GM21786 (cell line): ENCODE measurements around the gene PES1.
A peak's percentile ranks its signal among the peaks of the same experiment; 100 is the strongest.
"Not testable (repeated sequence)": the region's sequence is repeated elsewhere in the genome, so short reads cannot be mapped to it uniquely, and the experiment has no call there.

Experiments used
- ATAC-seq: cut with Tn5 transposase; IDR thresholded peaks from one replicate; pipeline ENCODE4 v1.9.1; 2021; ENCODE audit not compliant: unreplicated experiment

Gene PES1

DNA sequence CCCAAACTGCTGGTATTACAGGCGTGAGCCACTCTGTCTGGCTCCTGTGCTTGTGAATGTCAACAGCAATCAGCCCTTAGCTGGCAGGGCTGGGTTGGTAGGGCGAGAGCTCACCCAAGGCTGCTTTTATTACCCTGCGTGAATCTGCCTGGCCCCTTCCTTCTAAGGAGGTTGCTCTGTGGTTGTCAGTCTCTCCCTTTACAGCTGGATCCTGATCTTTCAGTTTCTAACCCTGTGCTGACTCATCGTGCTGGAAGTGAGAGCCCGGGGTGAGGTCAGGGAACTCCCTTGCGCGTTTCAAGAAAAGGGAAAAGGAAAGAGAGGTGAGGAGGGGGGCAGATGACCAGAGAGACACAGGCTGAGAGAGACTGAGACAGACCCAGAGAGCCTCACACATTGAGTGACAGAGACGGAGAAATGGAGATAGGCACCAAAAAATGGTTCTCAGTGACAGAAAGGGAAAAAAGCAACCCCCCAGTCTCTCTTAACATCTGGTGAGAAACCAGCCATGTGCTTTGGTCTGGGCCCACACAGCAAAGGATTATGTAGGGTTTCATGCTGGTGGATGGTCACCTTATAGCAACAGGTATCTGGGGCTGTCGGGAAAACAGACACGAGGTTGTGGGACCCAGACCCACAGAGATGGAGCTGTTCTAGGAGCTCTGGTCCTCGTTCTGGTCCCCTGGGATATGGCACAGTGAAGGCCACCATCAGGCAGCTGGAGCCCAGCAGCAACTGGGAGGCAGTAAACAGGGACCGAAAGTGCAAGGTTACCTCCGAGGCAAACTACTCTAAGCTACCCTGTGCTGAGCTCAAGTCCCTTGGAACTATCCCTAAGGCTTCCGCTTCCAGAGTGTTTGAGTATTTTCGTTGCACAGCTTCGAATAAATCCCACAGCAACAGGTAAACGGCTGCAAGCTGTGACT, 17.8 kb upstream of the PES1 start:
- ATAC-seq = no peak

DNA sequence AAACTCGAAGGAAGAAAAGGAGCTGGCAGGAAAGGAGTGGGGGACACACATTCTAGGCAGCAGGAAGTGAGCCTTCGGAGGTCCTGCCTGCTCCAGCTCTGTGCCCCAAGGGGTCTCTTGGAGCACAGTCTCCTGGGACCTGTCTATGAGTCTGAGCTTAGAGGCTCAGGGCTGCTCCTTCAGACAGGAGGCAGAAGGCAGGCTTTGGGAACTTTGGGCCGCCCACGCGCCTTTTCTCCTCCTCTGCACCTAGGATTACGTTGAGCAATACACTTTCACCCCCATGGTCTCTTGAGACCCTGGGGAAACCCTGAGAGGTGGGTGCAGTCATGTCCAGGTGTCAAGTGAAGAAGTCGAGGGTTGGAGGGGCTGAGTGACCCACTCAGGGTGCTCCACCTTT, 16.2 kb upstream of the PES1 start:
- ATAC-seq = no peak

DNA sequence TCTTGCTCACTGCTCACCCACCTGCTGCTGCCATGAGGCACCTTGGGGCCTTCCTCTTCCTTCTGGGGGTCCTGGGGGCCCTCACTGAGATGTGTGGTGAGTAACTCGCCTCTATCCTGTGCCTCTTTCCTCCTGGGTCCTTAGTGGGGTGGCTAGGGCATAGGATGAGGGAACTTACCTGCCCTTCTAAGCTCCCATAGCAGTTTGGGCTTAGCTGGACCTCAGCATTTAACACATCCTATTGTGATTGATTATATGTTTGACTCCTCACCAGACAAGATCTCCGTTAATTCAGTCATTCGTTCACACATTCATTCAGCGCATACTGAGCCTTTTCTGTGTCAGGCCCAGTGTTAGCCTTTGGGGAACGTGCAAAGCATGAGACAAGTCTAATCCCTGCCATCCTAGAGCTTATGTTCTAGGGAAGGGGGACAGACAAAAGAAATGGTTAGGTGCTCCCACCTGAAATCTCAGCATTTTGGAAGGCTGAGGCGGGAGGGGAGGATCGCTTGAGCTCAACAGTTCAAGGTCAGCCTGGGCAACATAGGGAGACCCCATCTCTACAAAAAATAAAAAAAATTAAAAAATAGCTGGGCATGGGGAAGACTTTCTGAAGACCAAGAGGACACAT, 15.7 kb upstream of the PES1 start:
- ATAC-seq = no peak

DNA sequence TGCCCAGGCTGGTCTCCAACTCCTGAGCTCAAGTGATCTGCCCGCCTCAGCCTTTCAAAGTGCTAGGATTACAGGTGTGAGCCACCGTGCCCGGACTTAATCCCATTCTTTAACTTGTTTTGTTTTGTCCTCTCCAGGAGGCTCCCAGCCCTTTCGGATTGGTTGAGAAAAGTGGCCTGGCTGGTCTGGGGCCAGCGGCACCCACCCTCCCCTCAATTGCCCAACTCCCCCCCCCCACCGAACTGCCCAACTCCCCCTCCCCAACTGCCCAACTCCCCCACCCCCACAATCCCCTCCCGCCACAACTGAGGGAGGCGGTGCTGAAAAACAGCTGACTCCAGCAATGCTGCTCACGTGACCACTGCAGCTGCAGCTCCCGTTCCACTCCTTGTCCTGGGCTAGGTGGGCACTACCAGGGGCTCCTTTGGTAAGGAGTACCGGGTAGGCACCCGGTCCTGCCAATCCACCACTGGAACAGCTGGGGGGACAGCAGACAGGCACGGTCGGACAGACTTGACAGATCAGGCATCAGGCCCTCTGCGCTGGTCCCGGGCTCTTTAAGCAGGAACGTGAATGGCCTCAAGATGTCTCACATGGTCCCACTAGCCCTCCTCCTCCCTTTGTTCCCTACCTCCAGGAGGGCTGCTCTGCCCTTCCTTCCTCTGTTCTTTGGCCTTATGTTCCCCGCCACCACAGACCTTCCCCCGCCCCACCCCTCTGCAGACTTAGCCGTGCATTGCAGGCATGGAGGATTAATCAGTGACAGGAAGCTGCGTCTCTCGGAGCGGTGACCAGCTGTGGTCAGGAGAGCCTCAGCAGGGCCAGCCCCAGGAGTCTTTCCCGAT, 15.0 kb upstream of the PES1 start, which contains the start of gene TCN2:
TCN2 (plus strand) TSS at position 720 of the 845 bp plus-strand sequence. CDS start 158 bp downstream, outside the sequence.
- peak; percentile 47 for ATAC-seq

DNA sequence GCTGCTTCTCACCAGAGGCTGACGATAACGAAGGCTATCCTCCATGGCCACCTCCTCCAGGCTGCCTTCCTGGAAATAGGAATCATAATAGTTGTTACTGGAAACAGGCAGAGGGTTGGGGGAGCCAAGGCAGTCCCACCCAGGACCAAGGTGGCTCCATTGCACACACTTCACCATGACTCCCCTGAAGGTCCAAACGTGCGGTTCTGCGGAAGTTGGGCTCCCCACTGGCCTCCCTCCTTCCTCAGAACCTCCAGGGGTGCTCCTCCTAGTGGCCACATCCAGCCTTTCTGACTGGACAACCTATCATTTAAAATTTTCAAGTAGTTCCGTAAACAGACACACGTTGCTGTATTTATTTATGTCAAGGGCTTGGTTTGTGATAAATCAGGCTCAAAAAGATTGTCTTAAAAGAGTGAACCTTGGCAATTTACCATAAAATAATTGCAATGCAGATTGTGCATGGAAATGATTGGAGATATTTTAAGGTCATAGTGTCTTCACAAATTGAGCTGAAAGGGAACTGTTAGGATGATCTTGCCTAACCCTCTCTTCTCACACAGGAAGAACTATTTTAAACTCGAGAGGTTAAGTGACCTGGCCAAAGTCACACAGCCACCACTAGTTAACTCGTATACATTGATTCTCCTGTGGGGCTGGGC, 13.9 kb upstream of the PES1 start:
- no peak for ATAC-seq

DNA sequence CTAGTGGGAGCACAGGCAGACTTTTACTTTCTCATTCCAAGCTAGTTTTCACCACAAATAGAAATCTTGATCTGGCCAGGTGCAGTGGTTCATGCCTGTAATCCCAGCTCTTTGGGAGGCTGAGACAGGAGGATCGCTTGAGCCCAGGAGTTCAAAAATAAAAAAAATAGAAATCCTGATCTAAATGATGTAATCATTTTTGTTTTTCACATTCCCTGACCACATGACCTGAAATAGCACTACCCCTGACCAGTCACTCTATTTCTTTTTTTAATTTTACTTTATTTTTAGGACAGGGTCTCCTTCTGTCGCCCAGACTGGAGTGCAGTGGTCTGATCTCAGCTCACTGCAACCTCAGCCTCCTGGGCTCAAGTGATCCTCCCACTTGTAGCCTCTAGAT, 13.0 kb upstream of the PES1 start:
- ATAC-seq = no peak

DNA sequence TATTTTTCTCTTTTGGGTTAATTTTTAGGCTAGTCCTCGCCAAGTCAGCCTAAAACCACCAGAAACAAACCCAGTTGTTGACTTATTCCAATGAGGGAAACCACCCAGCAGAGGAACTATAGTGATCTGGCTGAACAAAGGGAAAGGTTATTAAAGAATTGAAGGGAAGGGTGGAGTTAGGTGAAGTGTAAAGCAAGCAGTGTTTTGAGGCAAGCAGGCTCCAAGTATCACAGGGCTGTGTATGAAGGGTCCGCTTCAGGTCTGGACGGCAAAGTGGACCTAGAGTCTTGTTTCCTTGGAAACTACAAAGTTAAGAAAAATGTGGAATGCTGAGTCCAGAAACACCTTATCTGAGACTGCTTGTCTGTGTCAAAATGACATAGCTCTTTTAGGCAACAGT, 12.1 kb upstream of the PES1 start:
- no peak for ATAC-seq

DNA sequence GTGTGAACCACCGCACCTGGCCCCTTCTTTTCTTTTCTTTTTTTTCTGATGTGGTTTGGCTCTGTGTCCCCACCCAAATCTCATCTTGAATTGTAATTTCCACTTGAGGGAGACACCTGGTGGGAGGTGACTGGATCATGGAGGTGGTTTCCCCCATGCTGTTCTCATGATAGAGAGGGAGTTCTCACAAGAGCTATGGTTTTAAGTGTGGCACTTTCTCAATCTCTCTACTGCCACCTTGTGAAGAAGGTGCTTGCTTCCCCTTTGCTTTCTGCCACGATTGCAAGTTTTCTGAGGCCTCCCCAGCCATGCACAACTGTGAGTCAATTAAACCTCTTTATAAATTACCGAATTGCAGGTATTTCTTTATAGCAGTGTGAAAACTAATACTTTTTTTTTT, 10.3 kb upstream of the PES1 start:
- ATAC-seq = no peak

DNA sequence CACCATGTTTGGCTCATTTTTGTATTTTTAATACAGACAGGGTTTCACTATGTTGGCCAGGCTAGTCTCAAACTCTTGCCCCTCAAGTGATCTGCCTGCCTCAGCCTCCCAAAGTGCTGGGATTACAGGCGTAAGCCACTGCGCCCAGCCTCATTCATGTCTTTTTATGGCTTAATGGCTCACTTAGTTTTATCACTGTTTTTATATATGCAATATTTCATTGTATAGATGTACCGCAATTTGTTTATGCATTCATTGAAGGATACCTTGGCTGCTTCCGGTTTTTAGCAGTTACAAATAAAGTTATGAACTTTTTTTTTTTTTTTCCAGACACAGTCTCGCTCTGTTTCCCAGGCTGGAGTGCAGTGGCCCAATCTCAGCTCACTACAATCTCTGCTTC, 9.8 kb upstream of the PES1 start:
- ATAC-seq = no peak

DNA sequence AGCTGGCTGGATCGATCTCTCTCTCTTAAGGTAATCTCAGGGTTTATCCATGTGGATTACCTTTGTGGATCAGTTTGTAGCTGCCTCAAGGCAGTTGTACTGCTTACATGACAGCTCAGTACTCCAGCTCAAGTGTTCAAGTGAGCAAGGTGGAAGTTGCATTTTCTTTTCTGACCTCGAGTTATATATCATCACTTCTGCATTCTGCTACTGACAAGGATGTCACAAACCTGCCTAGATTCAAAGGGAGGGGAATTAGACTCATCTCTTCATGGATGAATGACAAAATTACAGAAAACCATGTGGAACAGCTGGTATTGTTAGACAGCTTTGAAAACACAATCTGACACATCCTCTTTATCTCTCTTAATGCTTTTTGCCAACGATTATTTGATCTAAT, 9.2 kb upstream of the PES1 start:
- ATAC-seq = no peak

DNA sequence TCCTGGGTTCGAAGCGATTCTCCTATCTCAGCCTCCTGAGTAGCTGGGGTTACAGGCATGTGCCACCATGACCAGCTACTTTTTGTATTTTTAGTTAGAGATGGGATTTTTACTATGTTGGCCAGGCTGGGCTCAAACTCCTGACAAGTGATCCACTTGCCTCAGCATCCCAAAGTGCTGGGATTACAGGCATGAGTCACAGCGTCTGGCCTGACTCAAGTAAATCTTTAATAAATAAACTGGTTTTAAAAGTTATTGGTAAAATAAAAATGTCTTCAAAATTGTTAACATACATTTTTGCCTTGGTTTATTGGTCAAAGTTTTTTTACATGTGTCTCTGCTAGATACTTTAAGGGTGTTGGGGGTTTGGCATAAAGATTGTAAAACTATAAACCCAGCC, 7.3 kb upstream of the PES1 start:
- no peak for ATAC-seq

DNA sequence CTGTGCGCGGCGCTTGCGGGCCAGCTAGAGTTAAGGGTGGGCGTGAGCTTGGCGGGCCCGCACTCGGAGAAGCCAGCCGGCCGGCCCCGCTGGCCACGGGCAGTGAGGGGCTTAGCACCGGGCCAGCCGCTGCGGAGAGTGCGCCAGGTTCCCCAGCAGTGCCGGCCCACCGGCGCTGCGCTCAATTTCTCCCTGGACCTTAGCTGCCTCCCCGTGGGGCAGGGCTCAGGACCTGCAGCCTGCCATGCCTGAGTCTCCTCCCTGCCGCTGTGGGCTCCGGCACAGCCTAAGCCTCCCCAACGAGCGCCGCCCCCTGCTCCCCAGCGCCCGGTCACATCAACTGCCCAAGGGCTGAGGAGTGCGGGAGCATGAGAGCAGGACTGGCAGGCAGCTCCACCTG, 5.2 kb upstream of the PES1 start:
- no peak for ATAC-seq

DNA sequence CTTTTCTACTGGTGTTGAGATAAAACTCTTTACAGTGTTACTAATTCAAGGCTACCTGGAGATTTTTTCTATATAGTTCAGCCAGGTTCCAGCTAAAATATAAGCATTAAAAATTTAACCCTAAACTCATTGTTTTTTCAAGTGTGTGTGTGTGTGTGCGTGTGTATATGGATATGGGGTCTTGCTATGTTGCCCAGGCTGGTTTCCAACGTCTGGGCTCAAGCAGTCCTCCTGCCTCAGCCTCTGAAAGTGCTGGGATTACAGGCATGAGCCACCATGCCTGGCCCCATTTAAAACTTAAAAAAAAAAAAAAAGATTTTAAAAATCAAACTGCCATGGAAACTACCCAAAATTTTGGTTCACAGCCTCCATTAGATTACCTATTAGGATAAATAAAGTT, 4.5 kb upstream of the PES1 start:
- ATAC-seq = no peak

DNA sequence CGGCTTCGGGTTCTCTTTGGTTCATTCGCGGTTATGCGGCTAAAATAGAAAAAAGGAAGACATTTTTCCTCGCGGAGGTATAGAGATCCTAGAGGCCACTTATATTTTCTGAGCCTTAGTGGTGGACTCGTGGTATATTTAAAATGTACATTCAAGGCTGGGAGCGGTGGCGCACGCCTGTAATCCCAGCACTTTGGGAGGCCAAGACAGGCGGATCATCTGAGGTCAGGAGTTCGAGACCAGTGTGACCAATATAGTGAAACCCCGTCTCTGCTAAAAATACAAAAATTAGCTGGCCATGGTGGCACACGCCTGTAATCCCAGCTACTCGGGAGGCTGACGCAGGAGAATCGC, 627 bp upstream of the PES1 start:
- ATAC-seq = not testable (repeated sequence)

DNA sequence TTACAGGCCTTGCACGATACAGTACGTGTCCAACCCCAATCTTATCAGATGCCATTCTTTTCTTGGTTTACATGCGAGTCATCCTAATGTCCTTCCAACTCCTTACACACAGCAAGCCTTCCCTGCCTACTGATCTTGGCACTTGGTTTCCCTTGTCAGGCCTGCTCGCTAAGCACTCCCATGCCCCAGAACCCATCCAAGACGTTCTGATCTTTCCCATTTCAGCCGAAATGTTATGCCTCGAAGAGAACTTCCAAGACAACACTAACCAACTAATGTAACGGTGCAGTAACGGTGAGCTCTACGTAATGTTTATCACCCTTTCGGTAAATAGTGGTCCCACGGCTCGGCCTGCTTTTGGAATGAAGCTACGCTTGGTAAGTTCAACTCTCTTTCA, 521 bp downstream of the PES1 start:
- no peak for ATAC-seq

DNA sequence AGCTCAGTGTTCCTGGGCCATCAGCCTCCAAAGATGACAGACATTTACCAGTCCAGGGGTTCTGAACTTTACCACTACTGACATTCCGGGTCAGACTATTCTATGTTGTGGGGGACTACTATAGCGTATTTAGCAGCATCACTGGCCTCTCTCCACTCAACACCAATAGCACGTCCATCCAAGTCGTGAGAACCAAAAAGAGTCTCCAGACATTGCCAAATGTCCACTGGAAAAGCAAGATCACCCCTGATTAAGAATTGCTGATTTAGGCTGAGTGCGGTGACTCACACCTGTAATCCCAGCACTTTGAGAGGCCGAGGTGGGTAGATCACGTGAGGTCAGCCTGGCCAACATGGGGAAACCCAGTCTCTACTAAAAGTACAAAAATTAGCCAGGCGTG, 5.3 kb downstream of the PES1 start:
- ATAC-seq = no peak

DNA sequence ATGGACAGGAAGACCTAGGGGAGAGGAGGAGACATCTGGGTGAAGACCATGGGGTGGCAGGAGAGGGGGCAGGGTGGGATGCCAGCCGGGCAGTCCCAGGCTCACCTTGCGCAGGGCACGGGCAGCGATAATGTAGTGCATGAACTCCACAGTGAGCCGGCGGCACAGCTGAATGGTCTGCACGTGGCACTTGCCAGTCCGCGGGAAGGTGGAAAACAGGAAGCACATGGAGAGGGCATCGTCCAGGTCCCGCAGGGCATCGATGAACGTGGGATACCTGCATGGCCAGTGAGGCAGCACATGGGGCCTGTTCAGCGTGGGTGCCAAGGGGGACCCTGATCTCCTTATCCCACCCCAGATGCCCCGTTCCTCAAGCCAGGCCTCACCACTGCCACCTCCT, 7.3 kb downstream of the PES1 start:
- no peak for ATAC-seq

DNA sequence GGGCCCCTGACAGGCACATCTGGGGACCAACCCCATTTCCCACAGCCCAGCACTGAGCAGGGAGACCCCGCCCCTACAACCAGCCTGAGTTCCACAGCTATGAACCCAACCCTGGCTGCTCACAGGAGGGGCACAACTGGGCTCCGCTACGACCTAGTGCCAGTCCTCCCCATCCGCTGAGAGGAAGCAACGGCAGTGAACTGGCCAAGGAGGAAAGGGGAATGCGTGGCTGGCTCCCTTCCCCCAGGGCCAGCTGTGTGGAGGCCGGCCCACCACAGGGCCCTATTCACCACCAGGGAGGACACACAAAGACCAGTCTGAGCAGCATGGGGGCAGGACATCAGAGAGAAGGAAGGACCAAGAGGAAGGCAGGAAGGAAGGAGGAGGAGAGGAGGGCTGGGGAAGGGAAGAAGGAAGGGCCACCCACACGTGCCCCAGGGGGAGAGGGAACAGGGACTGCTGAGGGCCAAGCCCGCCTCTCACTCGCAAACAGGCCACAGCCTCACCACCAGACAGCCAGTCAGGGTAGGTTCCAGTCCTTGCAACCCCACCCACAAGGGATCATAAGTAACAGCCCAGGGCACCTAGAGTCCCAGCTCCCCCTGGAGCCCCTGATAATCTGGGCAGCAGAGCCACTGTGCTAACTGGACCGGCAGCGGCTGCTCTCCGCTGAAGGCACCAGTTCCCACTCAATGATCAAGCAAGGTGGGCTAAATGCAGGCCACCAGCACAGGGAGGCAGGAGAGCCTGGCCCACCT, 8.7 kb downstream of the PES1 start:
- ATAC-seq = no peak

DNA sequence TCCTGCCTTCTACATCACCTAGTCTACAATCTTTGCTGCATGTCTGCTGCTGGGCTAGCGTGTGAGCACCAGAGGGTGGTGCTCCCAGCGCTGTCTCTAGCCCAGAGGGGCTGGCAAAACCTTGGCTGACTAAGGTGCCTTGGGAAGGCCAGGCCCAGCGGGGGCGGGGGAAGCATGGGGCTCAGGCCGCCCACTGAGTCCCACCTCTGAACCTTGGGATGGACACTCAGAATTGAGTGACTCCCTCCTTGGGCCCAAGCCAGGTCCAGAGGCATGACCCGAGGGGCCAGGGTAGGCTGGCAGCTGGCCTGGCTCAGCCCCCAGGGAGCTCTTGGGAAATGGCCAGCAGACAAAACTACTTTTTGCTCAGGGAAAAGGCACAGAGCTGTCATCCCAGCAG, 9.7 kb downstream of the PES1 start:
- ATAC-seq = no peak

DNA sequence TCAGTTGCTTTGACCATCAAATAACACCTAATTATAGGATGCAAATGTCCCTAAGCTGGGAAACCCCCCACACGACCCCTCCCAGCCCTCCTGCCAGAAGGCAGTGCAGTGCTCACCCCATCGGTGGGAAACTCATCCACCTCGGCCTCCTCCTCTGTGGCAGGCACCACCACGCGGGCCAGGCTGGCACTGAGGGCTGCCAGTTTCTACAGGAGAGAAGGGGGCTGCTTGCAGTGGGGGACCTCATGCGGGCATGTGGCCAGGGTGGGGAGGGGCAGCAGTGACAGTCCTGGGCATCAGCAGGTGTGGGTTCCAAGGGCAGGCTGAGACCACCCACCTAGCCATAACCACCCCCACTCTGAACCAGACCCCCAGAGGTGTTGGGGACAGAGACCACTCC, 10.8 kb downstream of the PES1 start:
- no peak for ATAC-seq
